ENCODE data around the gene RSAD1.

The RSAD1 gene

GRCh38 chr17:50478391-50479381 lies at the start of gene RSAD1:
RSAD1 (plus strand) TSS chr17:50478860; CDS start chr17:50478885, 25 bp downstream.
- DNase-seq: peak; percentile 40 to 90

- DNase-seq: no peak
Measured at GRCh38 chr17:50429793-50430192, 48.9 kb upstream of the RSAD1 start.

GRCh38 chr17:50430821-50431618 lies 47.6 kb upstream of the RSAD1 start:
- no peak for DNase-seq

- DNase-seq: no peak
Measured at GRCh38 chr17:50432125-50432762, 46.4 kb upstream of the RSAD1 start.

- DNase-seq: no peak
Measured at GRCh38 chr17:50437409-50437808, 41.3 kb upstream of the RSAD1 start.

- DNase-seq: no peak
Measured at GRCh38 chr17:50439008-50439407, 39.7 kb upstream of the RSAD1 start.

GRCh38 chr17:50440172-50440837 lies 38.4 kb upstream of the RSAD1 start:
- no peak for DNase-seq

- DNase-seq: no peak
Measured at GRCh38 chr17:50440838-50441829, 37.5 kb upstream of the RSAD1 start.

- DNase-seq: peak in 1 of 2 experiments; percentile 13
Measured at GRCh38 chr17:50443505-50443974, 35.1 kb upstream of the RSAD1 start.

GRCh38 chr17:50444841-50445715 lies 33.6 kb upstream of the RSAD1 start:
- DNase-seq: no peak

- DNase-seq: no peak
Measured at GRCh38 chr17:50445730-50446325, 32.8 kb upstream of the RSAD1 start.

GRCh38 chr17:50447870-50448595 lies 30.6 kb upstream of the RSAD1 start:
- no peak for DNase-seq

GRCh38 chr17:50448643-50449042 lies 30.0 kb upstream of the RSAD1 start:
- DNase-seq: no peak

- no peak for DNase-seq
Measured at GRCh38 chr17:50451943-50452629, 26.6 kb upstream of the RSAD1 start.

GRCh38 chr17:50452630-50453300 lies 25.9 kb upstream of the RSAD1 start:
- no peak for DNase-seq

- DNase-seq: no peak
Measured at GRCh38 chr17:50453901-50454300, 24.8 kb upstream of the RSAD1 start.

GRCh38 chr17:50457621-50458020 lies 21.0 kb upstream of the RSAD1 start:
- no peak for DNase-seq

- no peak for DNase-seq
Measured at GRCh38 chr17:50458270-50458669, 20.4 kb upstream of the RSAD1 start.

Measured in NCI-H446 (cell line).